Right lobe of liver (tissue), 6 donors: ENCODE data around the gene TSPOAP1. TPM values are rescaled to one million over a fixed set of nuclear protein-coding genes. Genes with fewer than 3 reads are reported as not detected.
A peak's percentile ranks its signal among the peaks of the same experiment; 100 is the strongest.

Experiments used
- ATAC-seq, 4 donors: fragments of 200-7000 bp; cut with Tn5 transposase; one replicate each; pipeline ENCODE4 v1.9.1; 2020; ENCODE audit warnings: mild to moderate bottlenecking in 4 of 4, moderate library complexity in 4 of 4
- DNase-seq, 3 donors: peaks; one replicate each; pipeline ENCODE4 v3.0.0-alpha.2; 2020
- H3K27ac ChIP-seq, 3 donors: fragments of 200-600 bp; one replicate each; pipeline ENCODE4 v1.8.0; 2022
- H3K27me3 ChIP-seq, 2 donors: fragments of 200-600 bp; one replicate each; pipeline ENCODE4 v1.8.0; 2022
- H3K36me3 ChIP-seq, 4 donors: fragments of 200-600 bp; sonication (generic) in 1 of 4; one replicate each; pipeline versions ENCODE4 v1.5.1 to v1.8.0; 2017 to 2022; ENCODE audit warnings: control low read depth in 1 of 4
- H3K4me1 ChIP-seq, 4 donors: fragments of 200-600 bp; sonication (generic) in 1 of 4; one replicate each; pipeline versions ENCODE4 v1.5.1 to v1.8.0; 2017 to 2022; ENCODE audit warnings: control low read depth in 1 of 4
- H3K4me3 ChIP-seq, 3 donors: fragments of 200-600 bp; one replicate each; pipeline ENCODE4 v1.8.0; 2022
- H3K9me3 ChIP-seq, 4 donors: fragments of 200-600 bp; sonication (generic) in 1 of 4; one replicate each; pipeline versions ENCODE4 v1.5.1 to v1.8.0; 2017 to 2022; ENCODE audit warnings: control low read depth in 1 of 4
- CTCF ChIP-seq, 4 donors: fragments of 200-600 bp in 3 of 4; fragments of 450-650 bp in 1 of 4; IDR thresholded peaks; one replicate each; pipeline versions ENCODE4 v1.5.1 to v1.8.0; 2016 to 2022; ENCODE audit warnings: antibody characterized with exemption in 4 of 4, mild to moderate bottlenecking in 2 of 4
- POLR2A ChIP-seq: fragments of 450-650 bp; IDR thresholded peaks from one replicate; pipeline ENCODE4 v1.6.1; 2017; ENCODE audit warnings: antibody characterized with exemption, mild to moderate bottlenecking
- WGBS: methylation state at CpG from one replicate; pipeline ENCODE4 v1.1.6; 2018; ENCODE audit warnings: low coverage, low lambda C conversion rate; ENCODE audit not compliant: insufficient coverage; ENCODE audit errors: missing lambda C conversion rate; 5-methylcytosine and 5-hydroxymethylcytosine counted together
- intact Hi-C, 2 donors: fragments of 100-400 bp; cut with DNase I; formaldehyde crosslinking; loops; one replicate each; pipeline versions ENCODE4 v1.11.2 to v1.14.1; 2022
- total RNA-seq, 6 experiments: library from RNA; depleted of rRNA in 2 of 6; stranded (reverse); fragments of >200 nt in 2 of 6; fragmentation: NEBNext Ultra II Directional in 3 of 6; extraction: Animal tissue kit (Norgen Biotek cat#: 25700) in 3 of 6; gene quantifications; one replicate each; pipeline versions ENCODE4 v1.1.0 to v1.2.4, GENCODE V29; 2016 to 2023
- donor health status: DM: no; HTN: yes; CAD: no.
- donor health status: DM: no; HTN: no; CAD: no.
- donor health status: DM: no; HTN: no; CAD: no.
- donor health status: DM: no; HTN: yes; CAD: no.
- donor health status: DM: no; HTN: yes; CAD: no.

TSPOAP1 gene
- total RNA-seq, 6 experiments from 2014 or later: 0.87 to 8.3 (median 3.8) TPM

DNA sequence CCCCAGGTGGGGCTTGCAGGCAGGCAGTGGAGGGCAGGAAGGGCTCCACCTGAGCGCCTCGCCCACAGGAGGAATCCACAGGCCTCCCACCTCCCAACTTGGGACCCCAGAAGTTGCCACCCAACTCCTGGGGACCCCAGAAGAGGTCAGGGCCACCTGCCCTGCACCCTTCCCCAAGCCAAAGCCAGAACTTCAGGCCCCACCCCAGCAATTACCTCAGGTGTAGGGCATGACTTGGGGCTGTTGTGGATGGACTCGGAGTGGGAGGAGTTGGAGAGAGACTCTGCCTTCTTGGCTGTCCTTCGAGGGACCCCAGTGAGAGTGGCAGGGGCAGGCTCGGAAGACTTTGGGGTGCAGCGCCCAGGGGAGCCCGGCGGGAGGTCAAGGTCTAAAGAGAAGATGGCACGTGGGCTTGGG lies 10.5 kb downstream of the TSPOAP1 start:
- ATAC-seq (no peak), DNase-seq (peak; percentile 14 to 45 (median 39))
- Histone ChIP-seq H3K9me3 (no peaks in the 10 kb centered on the region), H3K27me3 (no peaks in the 10 kb centered on the region), H3K36me3 (no peaks in the 10 kb centered on the region), H3K27ac (no peak overlapping the region), H3K4me3 (no peak overlapping the region), H3K4me1 (no peaks in the 10 kb centered on the region)
- intact Hi-C loops: loop anchor here (5.0 kb wide), 2 partner anchors 114 to 129 kb away; no protein-coding TSS in a partner anchor
- TF ChIP-seq POLR2A (no peak), CTCF (IDR thresholded peaks at IDR 0.05) (no peak)
- 40% methylated on average over 1 of the region's 9 CpGs for WGBS

DNA sequence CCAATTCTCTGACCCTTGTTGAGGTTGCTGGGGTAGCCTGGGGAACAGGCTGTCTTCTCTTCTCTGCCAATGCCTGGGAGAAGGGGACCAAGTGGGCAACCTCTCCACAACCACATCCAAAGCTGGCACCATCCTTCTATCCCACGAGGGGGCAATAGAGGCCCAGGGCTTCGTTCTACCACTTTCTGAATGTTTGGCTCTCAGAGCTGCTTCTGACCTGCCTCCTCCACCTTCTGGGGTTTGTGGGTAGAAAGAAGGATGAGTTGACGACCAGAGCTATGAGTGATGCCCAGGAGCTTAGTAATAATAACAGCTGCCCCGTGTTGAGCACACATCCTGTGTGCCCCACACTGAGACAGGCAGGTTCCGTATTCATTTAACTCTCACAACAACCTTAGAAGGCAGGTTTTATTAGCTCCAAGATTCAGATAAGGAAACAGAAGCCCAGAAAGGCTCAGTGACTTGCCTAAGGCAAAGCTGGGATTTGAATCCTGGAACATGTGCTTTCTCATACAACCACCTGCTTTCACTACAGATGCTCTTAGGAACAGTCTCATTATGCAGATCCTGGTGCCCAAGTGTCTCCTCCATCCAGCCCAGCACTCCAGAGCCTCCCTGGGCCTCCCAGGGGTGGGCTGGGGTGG lies 11.1 kb downstream of the TSPOAP1 start:
- TF ChIP-seq POLR2A: no peak
- peak; percentile 66 to 83 (median 70) for TF ChIP-seq CTCF (IDR thresholded peaks at IDR 0.05)
- Histone ChIP-seq H3K9me3 (no peaks in the 10 kb centered on the region), H3K4me1 (no peaks in the 10 kb centered on the region), H3K27me3 (no peaks in the 10 kb centered on the region), H3K27ac (no peak overlapping the region), H3K4me3 (no peak overlapping the region), H3K36me3 (no peaks in the 10 kb centered on the region)
- peak; percentile 37 to 52 (median 52) for DNase-seq
- peak; percentile 80 to 95 (median 90) for ATAC-seq
- WGBS: 25% methylated on average over 5 of the region's 5 CpGs
- intact Hi-C loops: loop anchor here (5.0 kb wide), 2 partner anchors 115 to 130 kb away; no protein-coding TSS in a partner anchor

- H3K9me3 ChIP-seq: no peaks in the 10 kb centered on the region
- WGBS: 92% methylated on average over 3 of the region's 8 CpGs
- no peaks in the 10 kb centered on the region for H3K4me1 ChIP-seq
- ATAC-seq (no peak), DNase-seq (peak in 2 of 3 donors; percentile 33 to 44)
- H3K36me3 ChIP-seq: no peaks in the 10 kb centered on the region
- intact Hi-C loops: loop anchor here (5.0 kb wide), 2 partner anchors 116 to 131 kb away; no protein-coding TSS in a partner anchor
- no peak overlapping the region for H3K27ac ChIP-seq
- no peaks in the 10 kb centered on the region for H3K27me3 ChIP-seq
- no peak overlapping the region for H3K4me3 ChIP-seq
- TF ChIP-seq POLR2A (no peak), CTCF (IDR thresholded peaks at IDR 0.05) (no peak)
These were observed 12.2 kb downstream of the TSPOAP1 start for GRCh38 chr17:58316260-58316960.

- intact Hi-C loops: loop anchor here (5.0 kb wide), 2 partner anchors 117 to 132 kb away; no protein-coding TSS in a partner anchor
- Histone ChIP-seq H3K36me3 (no peaks in the 10 kb centered on the region), H3K27ac (no peak overlapping the region), H3K4me3 (no peak overlapping the region), H3K4me1 (no peaks in the 10 kb centered on the region), H3K9me3 (no peaks in the 10 kb centered on the region), H3K27me3 (no peaks in the 10 kb centered on the region)
- ATAC-seq: no peak
- no peak for TF ChIP-seq POLR2A
- TF ChIP-seq CTCF (IDR thresholded peaks at IDR 0.05): no peak
- DNase-seq: no peak
- 75% methylated on average over 2 of the region's 4 CpGs for WGBS
These were observed 12.8 kb downstream of the TSPOAP1 start for GRCh38 chr17:58315750-58316149.
